Astrocyte of the cerebellum (primary cell): ENCODE data around the gene CRTC3.
"Not testable (repeated sequence)": the region's sequence is repeated elsewhere in the genome, so short reads cannot be mapped to it uniquely, and the experiment has no call there.

Experiments
- DNase-seq: peaks from one replicate; pipeline ENCODE4 v3.0.0-alpha.2; 2011; ENCODE audit warnings: low read depth
- H3K4me3 ChIP-seq: 2 replicates; pipeline ENCODE4 v1.5.1; 2011; ENCODE audit warnings: mild to moderate bottlenecking, low read depth, low read length, moderate library complexity
- in situ Hi-C: cut with HindIII; loops from 2 replicates; pipeline ENCODE4 v1.10.0; 2017; ENCODE audit warnings: low sequenced_read_pairs
- TF ChIP-seq, protein P1 (sequence below): IDR thresholded peaks from 2 replicates; pipeline ENCODE4 v1.5.1; 2012; ENCODE audit warnings: low read length, low read depth, moderate library complexity, mild to moderate bottlenecking; ENCODE audit errors: missing control alignments

The CRTC3 gene

DNA sequence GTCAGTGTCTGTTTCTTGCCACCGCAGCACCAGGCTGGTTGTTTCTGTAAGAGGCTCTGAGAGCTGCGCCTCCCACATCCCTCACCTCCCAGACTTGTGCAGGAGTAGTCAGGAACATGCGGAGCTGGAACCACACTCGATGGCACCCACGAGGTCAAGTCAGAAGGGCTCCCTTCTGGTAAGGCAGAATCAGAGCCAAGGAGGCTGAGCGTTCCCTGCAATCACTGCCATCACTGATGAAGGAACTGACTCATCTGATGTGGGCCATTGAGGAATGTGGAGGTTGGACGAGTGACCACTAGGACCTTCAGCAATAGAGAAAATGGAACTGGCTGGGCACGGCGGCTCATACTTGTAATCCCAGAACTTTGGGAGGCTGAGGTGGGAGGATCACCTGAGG, 151.8 kb downstream of the CRTC3 start:
- in situ Hi-C loops = no loop called here
- H3K4me3 ChIP-seq = no peak overlapping the region
- DNase-seq = peak; percentile 67
- TF ChIP-seq, protein P1, sequence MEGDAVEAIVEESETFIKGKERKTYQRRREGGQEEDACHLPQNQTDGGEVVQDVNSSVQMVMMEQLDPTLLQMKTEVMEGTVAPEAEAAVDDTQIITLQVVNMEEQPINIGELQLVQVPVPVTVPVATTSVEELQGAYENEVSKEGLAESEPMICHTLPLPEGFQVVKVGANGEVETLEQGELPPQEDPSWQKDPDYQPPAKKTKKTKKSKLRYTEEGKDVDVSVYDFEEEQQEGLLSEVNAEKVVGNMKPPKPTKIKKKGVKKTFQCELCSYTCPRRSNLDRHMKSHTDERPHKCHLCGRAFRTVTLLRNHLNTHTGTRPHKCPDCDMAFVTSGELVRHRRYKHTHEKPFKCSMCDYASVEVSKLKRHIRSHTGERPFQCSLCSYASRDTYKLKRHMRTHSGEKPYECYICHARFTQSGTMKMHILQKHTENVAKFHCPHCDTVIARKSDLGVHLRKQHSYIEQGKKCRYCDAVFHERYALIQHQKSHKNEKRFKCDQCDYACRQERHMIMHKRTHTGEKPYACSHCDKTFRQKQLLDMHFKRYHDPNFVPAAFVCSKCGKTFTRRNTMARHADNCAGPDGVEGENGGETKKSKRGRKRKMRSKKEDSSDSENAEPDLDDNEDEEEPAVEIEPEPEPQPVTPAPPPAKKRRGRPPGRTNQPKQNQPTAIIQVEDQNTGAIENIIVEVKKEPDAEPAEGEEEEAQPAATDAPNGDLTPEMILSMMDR = no peak

GRCh38 chr15:90683371-90683770, 153.6 kb downstream of the CRTC3 start:
- TF ChIP-seq, protein P1 = no peak
- no peak for DNase-seq
- in situ Hi-C loops = no loop called here
- H3K4me3 ChIP-seq = no peak overlapping the region

DNA sequence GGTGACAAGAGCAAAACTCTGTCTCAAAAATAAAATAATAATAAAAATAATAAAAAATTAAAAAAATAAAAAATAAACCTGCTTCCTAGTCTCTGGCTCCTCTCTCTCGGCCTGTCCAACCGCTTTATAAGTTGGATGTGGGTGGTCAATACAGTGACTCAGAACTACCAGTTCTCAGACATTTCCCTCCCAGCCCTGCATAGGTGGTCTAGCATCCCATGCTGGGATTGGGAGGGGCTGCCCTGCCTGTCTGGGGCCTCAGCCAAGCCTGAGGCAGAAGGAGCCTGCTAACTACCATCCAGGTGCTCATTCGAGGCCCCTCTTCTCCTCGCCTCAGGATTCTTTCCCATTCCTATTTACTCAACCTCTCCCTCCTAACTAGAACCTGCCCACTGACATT, 154.2 kb downstream of the CRTC3 start:
- H3K4me3 ChIP-seq = no peak overlapping the region
- no peak for DNase-seq
- in situ Hi-C loops = no loop called here
- TF ChIP-seq, protein P1 = no peak

- in situ Hi-C loops = no loop called here
- no peak overlapping the region for H3K4me3 ChIP-seq
- DNase-seq = no peak
- TF ChIP-seq, protein P1 = no peak
Observed at GRCh38 chr15:90684281-90684680, 154.6 kb downstream of the CRTC3 start.

- H3K4me3 ChIP-seq = no peak overlapping the region
- in situ Hi-C loops = no loop called here
- TF ChIP-seq, protein P1 = no peak
- no peak for DNase-seq
Observed at GRCh38 chr15:90685591-90686434, 156.1 kb downstream of the CRTC3 start.

- TF ChIP-seq, protein P1 = no peak
- H3K4me3 ChIP-seq = no peak overlapping the region
- in situ Hi-C loops = no loop called here
- DNase-seq = no peak
Observed at GRCh38 chr15:90686435-90687218, 156.9 kb downstream of the CRTC3 start.

- in situ Hi-C loops, DNase-seq, H3K4me3 ChIP-seq: not testable (repeated sequence)
Observed at GRCh38 chr15:90689326-90689961, 159.7 kb downstream of the CRTC3 start.
